CD4-positive, alpha-beta T cell treated with Interleukin-4 for 1 hour (primary cell): ENCODE measurements around the gene MGP.

Experiments
- DNase-seq, 2 donors: peaks; one replicate each; pipeline ENCODE4 v3.0.0-alpha.2; 2020 to 2022

The MGP gene

GRCh38 chr12:14885718-14886221 lies at the start of gene MGP:
MGP (minus strand) TSS chr12:14885854; CDS start chr12:14885791, 63 bp downstream.
- DNase-seq, result no peak

- no peak for DNase-seq
These were observed 49.4 kb upstream of the MGP start for GRCh38 chr12:14935031-14935430.

GRCh38 chr12:14934511-14934910 lies 48.9 kb upstream of the MGP start:
- DNase-seq, result no peak

- no peak for DNase-seq
These were observed 46.3 kb upstream of the MGP start for GRCh38 chr12:14931791-14932560.

GRCh38 chr12:14931359-14931758 lies 45.7 kb upstream of the MGP start:
- no peak for DNase-seq

GRCh38 chr12:14930299-14930698 lies 44.6 kb upstream of the MGP start:
- DNase-seq, result no peak

GRCh38 chr12:14928931-14929330 lies 43.3 kb upstream of the MGP start:
- DNase-seq, result no peak

- no peak for DNase-seq
These were observed 41.6 kb upstream of the MGP start for GRCh38 chr12:14927267-14927666.

GRCh38 chr12:14924541-14924940 lies 38.9 kb upstream of the MGP start:
- DNase-seq, result no peak

GRCh38 chr12:14923944-14924343 lies 38.3 kb upstream of the MGP start:
- no peak for DNase-seq

GRCh38 chr12:14921218-14921617 lies 35.6 kb upstream of the MGP start:
- no peak for DNase-seq

- no peak for DNase-seq
These were observed 34.9 kb upstream of the MGP start for GRCh38 chr12:14920475-14921126.

- no peak for DNase-seq
These were observed 33.8 kb upstream of the MGP start for GRCh38 chr12:14919455-14919854.

- DNase-seq, result no peak
These were observed 30.1 kb upstream of the MGP start for GRCh38 chr12:14915736-14916135.

GRCh38 chr12:14913381-14913781 lies 27.7 kb upstream of the MGP start:
- DNase-seq, result no peak

- DNase-seq, result no peak
These were observed 25.5 kb upstream of the MGP start for GRCh38 chr12:14911131-14911530.

GRCh38 chr12:14910090-14910915 lies 24.6 kb upstream of the MGP start:
- no peak for DNase-seq

- no peak for DNase-seq
These were observed 22.3 kb upstream of the MGP start for GRCh38 chr12:14907953-14908352.

GRCh38 chr12:14906114-14906513 lies 20.5 kb upstream of the MGP start:
- DNase-seq, result no peak

- no peak for DNase-seq
These were observed 19.8 kb upstream of the MGP start for GRCh38 chr12:14905269-14906004.

- no peak for DNase-seq
These were observed 19.2 kb upstream of the MGP start for GRCh38 chr12:14904854-14905253.

GRCh38 chr12:14903386-14904098 lies 17.9 kb upstream of the MGP start:
- no peak for DNase-seq
